Coronary artery (tissue), 2 donors: ENCODE measurements around the gene LRRC3.

Experiments used
- DNase-seq: peaks from one replicate; pipeline ENCODE4 v3.0.0-alpha.2; 2017; ENCODE audit warnings: low spot score
- H3K27ac ChIP-seq, 2 donors: fragments of 200-600 bp; sonication (generic); one replicate each; pipeline ENCODE4 v1.5.1; 2016 to 2019
- H3K4me3 ChIP-seq: fragments of 200-600 bp; sonication (generic); 2 replicates; pipeline ENCODE4 v1.5.1; 2016; ENCODE audit warnings: mild to moderate bottlenecking, moderate library complexity
- TF ChIP-seq, protein P1 (sequence below): fragments of 200-600 bp; sonication (generic); IDR thresholded peaks from one replicate; pipeline ENCODE4 v1.5.1; 2019; ENCODE audit warnings: antibody characterized with exemption

The LRRC3 gene

DNA sequence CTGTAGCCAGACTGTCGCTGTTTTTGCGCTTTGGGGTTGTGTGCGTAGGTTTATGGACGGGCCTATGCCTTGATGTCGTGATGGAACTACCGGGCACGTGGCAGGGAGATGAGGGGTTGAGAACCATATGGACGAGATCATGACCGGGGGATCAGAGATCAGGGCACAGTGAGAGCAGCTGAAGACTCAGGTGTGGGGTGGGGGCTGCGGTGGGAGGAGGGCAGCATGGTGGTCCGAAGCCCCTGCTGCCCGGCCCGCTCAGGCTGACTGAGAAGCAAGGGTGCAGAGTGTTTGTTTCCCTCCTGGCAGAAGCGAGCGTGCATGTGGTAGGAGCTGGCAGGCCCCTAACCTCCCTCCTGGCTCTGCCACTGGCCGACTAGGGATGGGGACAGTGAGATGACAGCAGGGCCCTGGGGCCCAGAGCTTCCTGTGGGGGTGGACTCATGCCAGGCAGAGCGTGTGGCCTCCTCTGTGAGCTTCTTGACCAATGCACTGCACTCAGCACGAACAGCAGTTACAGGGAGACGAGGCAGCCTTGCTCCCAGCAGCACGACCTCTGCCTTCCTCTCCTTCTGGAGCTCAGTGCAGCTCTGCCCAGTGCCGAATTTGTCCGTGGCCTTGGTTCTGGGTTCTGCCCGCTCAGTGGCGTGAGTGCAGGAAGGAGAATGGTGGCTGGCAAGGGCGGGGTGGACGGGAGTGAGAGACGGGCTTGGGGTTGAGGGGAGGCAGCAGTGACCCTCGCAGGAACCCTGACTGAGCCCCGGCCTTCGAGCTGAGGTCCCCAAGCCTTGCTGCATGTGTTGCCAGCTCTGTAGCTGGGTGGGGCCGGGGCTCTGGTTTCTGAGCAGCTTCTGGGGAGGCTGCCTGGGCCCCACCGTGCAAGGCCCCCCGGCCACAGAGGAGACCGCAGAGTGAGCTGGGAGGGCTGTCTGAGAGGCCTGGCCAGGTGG lies 22.2 kb upstream of the LRRC3 start:
- peak; percentile 66 for DNase-seq
- H3K27ac ChIP-seq: no peak overlapping the region

DNA sequence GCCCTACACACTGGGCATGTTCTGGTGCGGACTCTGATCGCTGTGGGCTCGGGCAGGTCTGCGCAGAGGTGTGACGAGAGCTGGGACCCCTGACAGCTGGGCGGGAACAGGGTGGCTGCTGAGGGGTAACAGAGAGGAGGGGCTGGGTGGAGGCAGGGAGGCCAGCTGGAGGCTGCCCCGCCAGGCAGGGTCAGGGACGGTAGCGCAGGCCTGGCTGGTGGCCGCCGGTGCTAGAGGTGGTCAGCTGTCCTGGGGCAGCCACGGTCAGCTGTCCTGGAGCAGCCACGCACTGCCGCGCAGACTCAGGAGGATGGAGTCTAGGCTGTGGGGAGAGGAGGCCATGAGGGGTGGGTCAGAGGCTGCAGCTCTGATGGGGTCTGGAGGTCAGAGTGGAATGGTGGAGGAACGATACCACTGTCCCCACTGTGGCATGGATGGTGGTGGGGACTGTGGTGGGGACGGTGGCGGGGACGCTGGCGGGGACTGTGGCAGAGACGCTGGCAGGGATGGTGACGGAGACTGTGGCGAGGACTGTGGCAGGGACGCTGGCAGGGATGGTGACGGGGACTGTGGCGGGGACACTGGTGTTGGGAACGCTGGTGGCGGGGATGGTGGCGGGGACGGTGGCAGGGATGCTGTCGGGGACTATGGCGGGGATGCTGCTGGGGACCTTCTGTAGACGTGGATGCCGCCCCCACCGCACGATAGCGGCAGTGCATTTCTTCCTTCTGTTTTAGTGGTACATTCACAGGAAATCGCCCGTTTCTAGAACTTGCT lies 21.3 kb upstream of the LRRC3 start:
- no peak overlapping the region for H3K27ac ChIP-seq
- TF ChIP-seq, protein P1, sequence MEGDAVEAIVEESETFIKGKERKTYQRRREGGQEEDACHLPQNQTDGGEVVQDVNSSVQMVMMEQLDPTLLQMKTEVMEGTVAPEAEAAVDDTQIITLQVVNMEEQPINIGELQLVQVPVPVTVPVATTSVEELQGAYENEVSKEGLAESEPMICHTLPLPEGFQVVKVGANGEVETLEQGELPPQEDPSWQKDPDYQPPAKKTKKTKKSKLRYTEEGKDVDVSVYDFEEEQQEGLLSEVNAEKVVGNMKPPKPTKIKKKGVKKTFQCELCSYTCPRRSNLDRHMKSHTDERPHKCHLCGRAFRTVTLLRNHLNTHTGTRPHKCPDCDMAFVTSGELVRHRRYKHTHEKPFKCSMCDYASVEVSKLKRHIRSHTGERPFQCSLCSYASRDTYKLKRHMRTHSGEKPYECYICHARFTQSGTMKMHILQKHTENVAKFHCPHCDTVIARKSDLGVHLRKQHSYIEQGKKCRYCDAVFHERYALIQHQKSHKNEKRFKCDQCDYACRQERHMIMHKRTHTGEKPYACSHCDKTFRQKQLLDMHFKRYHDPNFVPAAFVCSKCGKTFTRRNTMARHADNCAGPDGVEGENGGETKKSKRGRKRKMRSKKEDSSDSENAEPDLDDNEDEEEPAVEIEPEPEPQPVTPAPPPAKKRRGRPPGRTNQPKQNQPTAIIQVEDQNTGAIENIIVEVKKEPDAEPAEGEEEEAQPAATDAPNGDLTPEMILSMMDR: no peak
- no peak overlapping the region for H3K4me3 ChIP-seq
- peak; percentile 43 for DNase-seq

More for the DNA sequence above, 22.2 kb upstream of the LRRC3 start:
- H3K4me3 ChIP-seq: no peak overlapping the region
- TF ChIP-seq, protein P1: no peak

DNA sequence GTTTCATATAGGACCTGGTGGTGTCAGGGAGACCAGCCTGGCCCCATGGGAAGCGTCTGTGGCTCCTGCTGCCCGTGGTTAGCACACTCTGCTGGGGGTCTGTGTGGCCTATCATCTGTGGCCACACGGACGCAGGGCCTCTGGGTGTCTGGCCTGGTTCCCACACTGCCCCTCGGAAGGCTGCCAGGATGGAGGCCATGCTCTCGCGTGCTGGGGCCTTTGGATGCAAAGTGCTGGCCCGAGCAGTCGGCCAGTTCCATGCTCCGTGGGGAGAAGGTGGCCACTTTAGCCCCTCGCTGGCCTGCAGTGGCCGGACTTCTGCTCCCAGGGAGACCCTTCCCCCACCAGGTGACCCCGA lies 20.8 kb upstream of the LRRC3 start:
- TF ChIP-seq, protein P1: no peak
- Histone ChIP-seq H3K27ac (no peak overlapping the region), H3K4me3 (no peak overlapping the region)
- peak; percentile 53 for DNase-seq

DNA sequence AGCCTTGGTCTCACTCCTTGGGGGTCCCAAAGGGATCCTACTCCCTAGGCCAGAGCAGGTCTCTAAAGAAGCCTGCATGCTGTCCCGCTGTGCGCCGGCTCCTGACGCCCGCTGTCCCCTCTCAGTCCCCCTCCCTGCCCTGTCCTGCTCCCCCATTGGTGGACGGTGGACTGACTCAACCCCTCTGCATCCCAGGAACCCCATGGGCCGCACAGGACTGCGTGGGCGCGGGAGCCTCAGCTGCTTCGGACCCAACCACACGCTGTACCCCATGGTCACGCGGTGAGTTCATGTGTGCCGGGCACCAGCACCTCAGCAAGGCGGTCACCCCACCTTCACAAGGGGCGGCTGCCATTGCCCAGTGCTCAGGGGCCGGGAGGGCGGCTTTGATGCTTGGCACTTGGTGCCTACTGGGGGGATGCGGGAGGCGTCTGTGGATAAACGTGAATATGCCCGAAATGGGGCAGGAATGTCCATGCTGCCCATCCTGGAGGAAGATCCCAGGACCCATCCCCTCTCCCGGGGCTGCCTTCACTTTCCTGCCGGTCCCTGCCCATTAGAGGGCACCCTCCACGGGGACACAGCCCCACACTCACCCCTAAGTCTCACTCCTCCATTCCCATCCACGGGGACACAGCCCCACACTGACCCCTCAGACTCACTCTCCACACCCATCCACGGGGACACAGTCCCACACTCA lies 20.2 kb upstream of the LRRC3 start:
- TF ChIP-seq, protein P1: no peak
- peak; percentile 60 for DNase-seq
- no peak overlapping the region for H3K4me3 ChIP-seq
- no peak overlapping the region for H3K27ac ChIP-seq

DNA sequence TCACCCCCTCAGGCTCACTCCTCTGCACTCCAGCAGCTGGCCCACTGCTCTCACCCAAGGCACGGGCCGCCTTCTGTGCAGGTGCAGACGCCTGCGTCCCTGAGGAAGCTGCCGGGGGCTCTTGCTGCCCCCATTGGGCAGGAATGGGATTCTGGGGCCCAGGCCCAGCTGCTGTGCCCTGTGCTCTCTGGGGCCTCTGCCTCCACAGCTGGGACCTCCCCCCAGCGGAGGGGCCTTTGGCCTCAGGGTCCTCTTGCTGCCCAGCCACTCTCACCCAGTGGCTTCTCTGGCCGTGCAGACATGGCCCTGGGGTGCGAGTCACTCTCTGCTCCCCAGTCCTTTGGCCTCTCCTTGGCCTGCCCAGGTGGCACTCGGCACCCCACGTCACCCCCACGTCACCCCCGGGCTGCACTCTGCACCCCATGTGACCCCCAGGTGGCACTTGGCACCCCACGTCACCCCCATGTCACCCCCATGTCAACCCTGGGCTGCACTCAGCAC lies 19.1 kb upstream of the LRRC3 start:
- no peak for DNase-seq
- Histone ChIP-seq H3K4me3 (no peak overlapping the region), H3K27ac (no peak overlapping the region)
- TF ChIP-seq, protein P1: no peak

DNA sequence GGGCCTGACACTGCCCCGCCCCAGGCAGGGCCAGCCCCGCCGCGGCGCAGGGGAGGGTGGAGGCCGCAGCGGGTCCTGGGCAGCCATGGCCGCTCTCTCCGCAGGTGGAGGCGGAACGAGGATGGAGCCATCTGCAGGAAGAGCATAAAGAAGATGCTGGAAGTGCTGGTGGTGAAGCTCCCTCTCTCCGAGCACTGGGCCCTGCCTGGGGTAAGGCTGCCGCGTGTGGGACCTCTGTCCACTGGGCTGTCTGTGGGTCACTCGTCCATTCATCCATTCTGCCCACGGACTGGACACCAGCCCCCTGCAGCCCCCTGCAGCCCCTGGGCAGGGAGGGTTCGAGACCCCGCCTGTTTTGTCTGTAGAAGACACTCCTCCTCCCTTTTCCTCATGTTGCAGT lies 18.4 kb upstream of the LRRC3 start:
- Histone ChIP-seq H3K27ac (no peak overlapping the region), H3K4me3 (no peak overlapping the region)
- TF ChIP-seq, protein P1: no peak
- DNase-seq: no peak
